Epithelial cell of proximal tubule (primary cell): ENCODE data around the gene ANTXRL. TPM values are rescaled to one million over a fixed set of nuclear protein-coding genes. Genes with fewer than 3 reads are reported as not detected.
"Not testable (repeated sequence)": the region's sequence is repeated elsewhere in the genome, so short reads cannot be mapped to it uniquely, and the experiment has no call there.

Experiments
- DNase-seq: peaks from one replicate; pipeline ENCODE4 v3.0.0-alpha.2; 2011; ENCODE audit warnings: low read depth
- H3K4me3 ChIP-seq: 2 replicates; pipeline ENCODE4 v1.5.1; 2011; ENCODE audit warnings: low read depth, mild to moderate bottlenecking, low read length
- CTCF ChIP-seq: conservative IDR thresholded peaks from 2 replicates; pipeline ENCODE4 v1.5.1; 2012; ENCODE audit warnings: low read depth, mild to moderate bottlenecking, low read length
- total RNA-seq: library from RNA; depleted of rRNA; stranded (reverse); fragments of >200 nt; gene quantifications from 2 replicates; pipeline ENCODE4 v1.2.3, GENCODE V29; 2015

The ANTXRL gene
- total RNA-seq, 1 donor from 2014 or later = not detected

- no peak for DNase-seq
- H3K4me3 ChIP-seq = no peak overlapping the region
- peak; percentile 9 for TF ChIP-seq CTCF
Measured at GRCh38 chr10:46273506-46274477, 13.0 kb upstream of the ANTXRL start.

DNA sequence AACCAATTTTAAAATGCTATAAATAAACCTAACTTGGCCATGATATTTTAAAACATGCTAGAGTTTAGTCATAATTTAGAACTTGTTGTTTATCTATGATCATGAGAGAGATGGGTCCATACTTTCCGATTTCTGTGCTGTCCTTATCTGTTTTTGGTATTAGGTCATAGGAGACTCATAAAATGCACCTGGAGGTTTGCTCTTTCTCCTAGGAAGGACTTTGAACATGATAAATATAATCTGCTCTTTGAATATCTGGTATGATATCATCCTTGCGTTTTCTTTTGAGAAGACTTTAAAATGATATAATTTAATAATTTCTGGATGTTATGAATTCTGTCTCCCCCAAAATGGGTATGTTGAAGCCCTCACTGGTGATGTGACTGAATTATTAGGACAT lies 9.0 kb upstream of the ANTXRL start:
- no peak for TF ChIP-seq CTCF
- H3K4me3 ChIP-seq = no peak overlapping the region
- DNase-seq = no peak

- peak overlapping the region; percentile 45 for H3K4me3 ChIP-seq
- not testable (repeated sequence) for DNase-seq
Measured at GRCh38 chr10:46282421-46282831, 4.4 kb upstream of the ANTXRL start.

- H3K4me3 ChIP-seq = peak overlapping the region; percentile 45
- no peak for TF ChIP-seq CTCF
- no peak for DNase-seq
Measured at GRCh38 chr10:46282842-46283574, 3.8 kb upstream of the ANTXRL start.

DNA sequence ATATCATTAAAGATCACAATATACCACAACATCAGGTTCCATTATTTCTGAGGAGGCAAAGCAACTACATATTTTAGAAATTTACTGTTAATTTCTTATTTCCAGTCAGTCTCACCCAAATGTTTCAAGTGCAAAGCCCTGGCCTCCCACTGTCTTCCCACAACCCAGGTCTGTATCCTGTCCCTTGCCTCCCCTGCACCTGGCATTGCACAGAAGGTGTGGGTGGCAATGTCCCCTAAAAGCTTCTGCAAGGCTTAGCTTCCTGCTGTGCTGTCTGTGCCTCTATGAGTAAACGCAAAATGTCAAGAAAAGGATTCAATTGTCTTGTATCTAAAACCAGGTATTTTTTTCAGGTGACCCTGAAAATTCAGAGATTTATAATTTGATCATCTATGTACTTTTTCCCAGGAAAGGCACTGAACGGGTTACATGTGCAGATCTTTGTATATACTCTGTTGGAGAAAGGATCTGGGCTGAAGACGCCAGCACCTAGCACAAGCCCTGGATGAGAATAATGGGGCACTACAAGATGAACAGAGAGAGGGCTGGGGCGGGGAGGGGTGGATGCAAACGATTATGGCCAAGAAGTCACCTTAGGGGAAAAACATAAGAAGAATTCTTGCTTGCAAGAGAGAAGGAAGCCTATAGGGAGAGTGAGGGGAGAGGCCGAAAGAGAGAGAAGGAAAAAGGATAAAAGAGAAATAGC lies 3.1 kb upstream of the ANTXRL start:
- TF ChIP-seq CTCF = no peak
- no peak for DNase-seq
- peak overlapping the region; percentile 55 for H3K4me3 ChIP-seq

DNA sequence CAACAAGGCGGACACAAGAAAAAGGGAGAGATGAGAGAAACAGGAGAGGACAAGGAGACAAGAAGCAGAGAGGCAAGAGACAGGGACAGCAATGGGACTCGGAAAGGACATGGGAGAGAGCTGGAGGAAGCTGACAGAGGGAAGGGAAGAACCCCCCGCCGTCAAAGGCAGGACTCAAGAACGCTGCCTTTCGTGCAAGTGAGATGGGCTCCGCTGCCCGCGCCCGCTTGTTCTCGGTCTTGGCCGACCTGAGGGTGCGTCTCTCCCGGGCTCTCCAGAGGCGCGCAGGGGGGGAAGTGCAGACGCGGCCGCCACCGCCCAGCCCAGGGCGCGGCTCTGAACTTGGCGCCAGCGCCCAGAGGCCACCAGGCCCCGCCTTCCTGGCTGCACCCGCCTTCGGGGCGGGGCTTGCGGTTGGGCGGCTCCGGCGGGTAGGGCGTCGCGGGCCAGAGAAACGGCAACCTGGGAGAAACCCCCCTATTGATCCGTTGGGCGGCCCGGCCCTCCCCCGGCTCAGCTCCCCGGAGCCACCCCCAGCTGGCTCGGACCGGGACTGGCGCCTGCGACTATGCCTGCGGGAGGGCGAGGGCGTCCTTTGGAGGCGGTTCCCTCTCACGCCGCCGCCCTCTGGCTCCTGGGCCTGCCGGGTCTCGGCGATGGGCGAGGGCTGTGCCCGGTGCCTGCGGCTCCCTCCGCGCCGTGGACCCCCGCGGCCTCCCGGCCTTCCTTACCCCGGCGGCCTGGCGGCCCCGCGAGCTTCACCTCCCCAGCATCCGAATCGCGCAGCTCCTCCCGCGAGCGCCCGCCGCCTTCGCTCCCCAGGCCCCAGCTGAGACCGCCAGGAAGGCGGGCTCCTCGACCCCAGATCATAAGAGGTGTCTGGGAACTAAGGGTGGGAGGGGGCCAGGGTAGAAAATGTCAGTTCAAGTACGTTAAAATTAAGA lies 2.2 kb upstream of the ANTXRL start:
- TF ChIP-seq CTCF = no peak
- peak overlapping the region; percentile 55 for H3K4me3 ChIP-seq
- no peak for DNase-seq
